GM13977 (cell line): ENCODE results near the gene ZMYND19.

ENCODE experiments used
- DNase-seq: peaks from one replicate; pipeline ENCODE4 v3.0.0; 2012; ENCODE audit warnings: low spot score
- CTCF ChIP-seq: IDR thresholded peaks from 2 replicates; pipeline ENCODE4 v1.5.1; 2012; ENCODE audit warnings: mild to moderate bottlenecking, control low read depth; ENCODE audit not compliant: insufficient read depth; ENCODE audit errors: extremely low read depth, missing control alignments
- in situ Hi-C: fragments of 300-500 bp; cut with MboI; formaldehyde crosslinking; loops from one replicate; pipeline ENCODE4 v1.12.0; 2022; ENCODE audit warnings: low sequenced_read_pairs, low pct_unique_long_range_greater_than_20kb, mixed read lengths, inconsistent platforms; ENCODE audit not compliant: unreplicated experiment

ZMYND19 gene

GRCh38 chr9:137590469-137591383 lies at the start of gene ZMYND19:
ZMYND19 (minus strand) TSS chr9:137590512; CDS start chr9:137590263, 249 bp downstream.
- TF ChIP-seq CTCF = no peak
- DNase-seq = peak; percentile 100
- in situ Hi-C loops = no loop called here

- in situ Hi-C loops = no loop called here
- TF ChIP-seq CTCF = no peak
- peak; percentile 78 for DNase-seq
Measured at GRCh38 chr9:137639303-137640051, 49.2 kb upstream of the ZMYND19 start.

GRCh38 chr9:137638680-137639079 lies 48.4 kb upstream of the ZMYND19 start:
- no peak for DNase-seq
- no peak for TF ChIP-seq CTCF
- in situ Hi-C loops = no loop called here

- in situ Hi-C loops = no loop called here
- no peak for TF ChIP-seq CTCF
- no peak for DNase-seq
Measured at GRCh38 chr9:137634016-137634415, 43.7 kb upstream of the ZMYND19 start.

GRCh38 chr9:137632230-137633161 lies 42.2 kb upstream of the ZMYND19 start:
- no peak for DNase-seq
- TF ChIP-seq CTCF = no peak
- in situ Hi-C loops = no loop called here
